Measurements from ENCODE around the gene CHRNA3. TPM values are rescaled to one million over a fixed set of nuclear protein-coding genes. Genes with fewer than 3 reads are reported as not detected.

The CHRNA3 gene
- 1 to 10 TPM; 3.1 to 5.7 TPM for total RNA-seq
- polyA plus RNA-seq (ENCODE audit: insufficient read depth, low read depth, low replicate concordance), result 4.5 TPM
- long read RNA-seq, donor 1, partial matches to known transcripts, result 0 of 1 reads
- long read RNA-seq, donor 1, other reads (novel, unspliced or antisense), result 0 of 1 reads
- long read RNA-seq, donor 2, partial matches to known transcripts, result 0 of 1 reads
- long read RNA-seq, donor 2, other reads (novel, unspliced or antisense), result 0 of 1 reads

GRCh38 chr15:78620527-78621421 is at the start of gene CHRNA3:
Gene CHRNA3 (minus strand): TSS chr15:78620996. CDS start chr15:78620794, 202 bp downstream.
- H3K4me3 ChIP-seq, result peak within 1 kb of the TSS; percentile 41 to 44
- no peaks in the 10 kb centered on the region for H3K36me3 ChIP-seq (ENCODE audit: low read depth, missing control alignments)
- 2 to 6% methylated on average over 14 to 71 of the region's 102 CpGs for WGBS, 2 donors
- no peak for DNase-seq
- no peaks in the 10 kb centered on the region for H3K9me3 ChIP-seq
- H3K27ac ChIP-seq, result no peak within 1 kb of the TSS
- H3K27me3 ChIP-seq, result no peaks in the 10 kb centered on the region
- TF ChIP-seq CTCF (IDR thresholded peaks at IDR 0.05) (no peak), POLR2A (IDR thresholded peaks at IDR 0.05) (no peak)
- H3K4me1 ChIP-seq, result peaks cover 4% of the 10 kb centered on the region
- intact Hi-C loops (cut with DNase I; ENCODE audit: low total_unique reads), result no loop called here

- no peak for TF ChIP-seq CTCF (IDR thresholded peaks at IDR 0.05)
- no peak for TF ChIP-seq POLR2A (IDR thresholded peaks at IDR 0.05)
- no peak overlapping the region for H3K27ac ChIP-seq
- H3K9me3 ChIP-seq, result no peaks in the 10 kb centered on the region
- 39 to 60% methylated on average over 2 of the region's 2 CpGs for WGBS, 2 donors
- peaks cover 20% of the 10 kb centered on the region for H3K4me1 ChIP-seq
- H3K4me3 ChIP-seq, result no peak overlapping the region
- DNase-seq, result no peak
- H3K27me3 ChIP-seq, result no peaks in the 10 kb centered on the region
- intact Hi-C loops (cut with DNase I; ENCODE audit: low total_unique reads), result no loop called here
- H3K36me3 ChIP-seq (ENCODE audit: low read depth, missing control alignments), result no peaks in the 10 kb centered on the region
Observed at GRCh38 chr15:78668987-78669386, 48.2 kb upstream of the CHRNA3 start.

- intact Hi-C loops (cut with DNase I; ENCODE audit: low total_unique reads), result no loop called here
- H3K4me1 ChIP-seq, result peaks cover 13% of the 10 kb centered on the region
- 83 to 89% methylated on average over 8 of the region's 8 CpGs for WGBS, 2 donors
- no peaks in the 10 kb centered on the region for H3K36me3 ChIP-seq (ENCODE audit: low read depth, missing control alignments)
- H3K9me3 ChIP-seq, result no peaks in the 10 kb centered on the region
- no peak for DNase-seq
- H3K27me3 ChIP-seq, result no peaks in the 10 kb centered on the region
- no peak overlapping the region for H3K27ac ChIP-seq
- TF ChIP-seq CTCF (IDR thresholded peaks at IDR 0.05) (no peak), POLR2A (IDR thresholded peaks at IDR 0.05) (no peak)
- no peak overlapping the region for H3K4me3 ChIP-seq
Observed at GRCh38 chr15:78667578-78668236, 46.9 kb upstream of the CHRNA3 start.

GRCh38 chr15:78666010-78666409 is 45.2 kb upstream of the CHRNA3 start:
- TF ChIP-seq CTCF (IDR thresholded peaks at IDR 0.05) (no peak), POLR2A (IDR thresholded peaks at IDR 0.05) (no peak)
- Histone ChIP-seq H3K4me3 (no peak overlapping the region), H3K9me3 (no peaks in the 10 kb centered on the region), H3K36me3 (ENCODE audit: low read depth, missing control alignments) (no peaks in the 10 kb centered on the region), H3K4me1 (no peaks in the 10 kb centered on the region), H3K27ac (no peak overlapping the region), H3K27me3 (no peaks in the 10 kb centered on the region)
- intact Hi-C loops (cut with DNase I; ENCODE audit: low total_unique reads), result no loop called here
- 89 to 92% methylated on average over 6 of the region's 6 CpGs for WGBS, 2 donors
- no peak for DNase-seq
